Measurements from ENCODE around the gene PARD3B.

PARD3B gene

DNA sequence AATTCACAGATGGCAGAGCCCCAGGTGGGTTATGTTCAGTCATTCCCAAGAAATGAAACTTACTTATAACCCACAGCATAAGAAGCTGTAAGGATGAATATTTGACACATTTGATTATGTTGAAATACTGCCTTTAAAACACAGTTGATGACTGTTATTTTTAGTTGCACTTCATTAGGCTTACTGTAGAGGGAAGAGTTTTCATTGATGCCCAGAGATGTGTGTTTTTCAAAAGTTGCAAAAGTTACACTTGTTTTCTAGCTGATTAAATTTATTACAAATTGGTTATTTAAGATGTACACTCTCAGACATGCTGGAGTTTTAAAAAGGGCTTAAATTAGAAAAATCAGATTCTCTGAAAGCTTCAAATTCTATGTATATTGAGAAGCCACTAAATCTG, 506.1 kb downstream of the PARD3B start:
- peaks cover 0 to 13% of the 10 kb centered on the region in 2 donors for H3K4me1 ChIP-seq (ENCODE audit: control insufficient read depth in 1 of 2, insufficient read depth in 2 of 2, low read length in 2 of 2)
- no peaks in the 10 kb centered on the region for H3K27me3 ChIP-seq (ENCODE audit: low read depth, low read length)
- H3K27ac ChIP-seq (ENCODE audit: low read length), result no peak overlapping the region
- H3K36me3 ChIP-seq (ENCODE audit: control insufficient read depth in 1 of 2, insufficient read depth in 2 of 2, low read length in 2 of 2), result no peaks in the 10 kb centered on the region
- H3K9me3 ChIP-seq (ENCODE audit: control insufficient read depth in 1 of 2, low read length in 2 of 2), result peaks cover 0 to 2% of the 10 kb centered on the region in 2 donors
- H3K4me3 ChIP-seq (ENCODE audit: low read depth in 1 of 2, low read length in 2 of 2), result no peak overlapping the region

DNA sequence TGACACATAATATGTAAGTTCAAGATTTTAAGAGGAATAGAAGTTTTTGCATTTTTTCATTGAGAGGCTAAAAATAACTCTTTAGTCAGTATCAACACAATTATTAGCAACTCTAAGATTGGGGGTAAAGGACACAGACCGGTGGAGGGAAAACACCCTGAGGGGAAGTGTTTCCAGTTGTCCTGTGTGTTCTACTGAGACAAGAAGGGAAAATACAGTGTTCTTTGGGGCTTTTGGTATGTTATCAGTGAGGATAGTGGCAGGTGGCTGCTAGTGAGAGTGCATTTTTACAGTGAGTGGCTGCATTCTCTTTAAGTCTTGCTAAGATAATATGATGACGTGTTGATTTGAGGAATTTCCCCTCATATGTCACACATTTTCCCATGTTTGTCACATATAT, 507.5 kb downstream of the PARD3B start:
- Histone ChIP-seq H3K4me3 (ENCODE audit: low read depth in 1 of 2, low read length in 2 of 2) (no peak overlapping the region), H3K27me3 (ENCODE audit: low read depth, low read length) (no peaks in the 10 kb centered on the region), H3K4me1 (ENCODE audit: control insufficient read depth in 1 of 2, insufficient read depth in 2 of 2, low read length in 2 of 2) (peaks cover 0 to 13% of the 10 kb centered on the region in 2 donors), H3K27ac (ENCODE audit: low read length) (no peak overlapping the region), H3K36me3 (ENCODE audit: control insufficient read depth in 1 of 2, insufficient read depth in 2 of 2, low read length in 2 of 2) (no peaks in the 10 kb centered on the region), H3K9me3 (ENCODE audit: control insufficient read depth in 1 of 2, low read length in 2 of 2) (peaks cover 0 to 2% of the 10 kb centered on the region in 2 donors)

DNA sequence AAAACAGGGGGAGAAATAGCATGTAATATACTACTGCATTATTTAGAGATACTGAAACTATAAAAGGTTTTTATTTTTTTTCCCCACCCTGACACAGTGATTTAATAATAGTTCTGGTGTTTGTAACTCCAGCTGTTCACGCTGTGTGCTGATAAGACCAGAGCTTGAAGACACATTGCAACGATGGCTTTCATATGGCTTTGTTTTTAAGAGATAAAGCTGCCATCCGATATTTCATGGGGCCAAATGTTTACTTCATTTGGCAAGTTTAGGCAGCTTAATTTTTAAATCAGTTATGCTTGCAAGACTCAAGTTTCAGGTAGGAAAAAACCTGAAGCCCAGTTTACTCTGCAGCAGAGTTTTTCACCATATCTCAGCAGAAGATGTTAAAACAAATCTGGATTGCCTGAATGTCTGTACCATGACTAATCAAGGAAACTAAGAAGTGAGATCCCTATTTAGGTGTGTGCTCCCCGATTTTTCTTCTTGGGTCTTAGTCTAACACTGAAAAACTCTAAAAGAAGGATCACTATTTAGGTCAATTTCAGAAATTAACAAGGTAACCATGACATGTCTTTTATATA, 508.6 kb downstream of the PARD3B start:
- H3K27me3 ChIP-seq (ENCODE audit: low read depth, low read length), result no peaks in the 10 kb centered on the region
- peaks cover 5% of the 10 kb centered on the region in 2 donors for H3K9me3 ChIP-seq (ENCODE audit: control insufficient read depth in 1 of 2, low read length in 2 of 2)
- no peak overlapping the region for H3K4me3 ChIP-seq (ENCODE audit: low read depth in 1 of 2, low read length in 2 of 2)
- H3K4me1 ChIP-seq (ENCODE audit: control insufficient read depth in 1 of 2, insufficient read depth in 2 of 2, low read length in 2 of 2), result peaks cover 0 to 13% of the 10 kb centered on the region in 2 donors
- H3K36me3 ChIP-seq (ENCODE audit: control insufficient read depth in 1 of 2, insufficient read depth in 2 of 2, low read length in 2 of 2), result no peaks in the 10 kb centered on the region
- no peak overlapping the region for H3K27ac ChIP-seq (ENCODE audit: low read length)

DNA sequence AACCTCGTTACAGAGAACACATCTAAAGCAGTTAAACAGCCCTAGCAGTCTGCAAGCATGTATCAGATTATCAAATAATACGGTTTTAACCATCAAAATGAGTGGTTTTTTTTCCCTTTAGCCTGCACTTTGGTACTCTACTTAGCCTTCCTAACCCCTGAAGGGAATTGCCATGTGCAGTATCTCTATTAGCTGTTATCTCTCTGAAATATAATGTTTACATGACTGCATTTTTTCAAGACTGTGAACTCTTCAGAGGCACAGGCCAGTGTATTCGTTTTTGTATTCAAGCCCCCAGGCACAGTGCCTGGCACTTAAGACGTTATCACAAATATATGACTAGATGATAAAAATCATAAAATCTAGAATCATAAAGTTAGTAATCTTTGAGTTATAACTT, 509.5 kb downstream of the PARD3B start:
- Histone ChIP-seq H3K9me3 (ENCODE audit: control insufficient read depth in 1 of 2, low read length in 2 of 2) (peaks cover 3 to 5% of the 10 kb centered on the region in 2 donors), H3K36me3 (ENCODE audit: control insufficient read depth in 1 of 2, insufficient read depth in 2 of 2, low read length in 2 of 2) (no peaks in the 10 kb centered on the region), H3K4me3 (ENCODE audit: low read depth in 1 of 2, low read length in 2 of 2) (no peak overlapping the region), H3K27ac (ENCODE audit: low read length) (no peak overlapping the region), H3K4me1 (ENCODE audit: control insufficient read depth in 1 of 2, insufficient read depth in 2 of 2, low read length in 2 of 2) (peaks cover 0 to 13% of the 10 kb centered on the region in 2 donors), H3K27me3 (ENCODE audit: low read depth, low read length) (no peaks in the 10 kb centered on the region)

DNA sequence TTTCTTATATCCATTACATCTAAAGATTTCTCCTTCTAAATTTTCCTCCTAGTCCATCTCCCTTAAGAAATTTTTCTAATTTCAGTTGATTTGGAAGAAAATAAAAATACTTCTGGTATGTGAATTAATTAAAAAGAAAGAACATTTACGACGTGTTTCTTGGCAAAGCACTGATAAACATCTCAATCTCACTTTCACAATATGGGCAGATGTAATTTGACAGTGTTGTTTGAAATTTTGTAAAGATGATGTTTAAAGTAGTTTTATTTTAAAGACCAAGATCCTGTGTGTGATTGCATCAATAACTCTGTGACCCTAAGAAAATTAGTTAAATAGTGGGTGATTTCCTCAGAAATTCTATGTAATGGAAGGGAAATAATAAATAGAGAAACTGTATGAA, 510.0 kb downstream of the PARD3B start:
- Histone ChIP-seq H3K36me3 (ENCODE audit: control insufficient read depth in 1 of 2, insufficient read depth in 2 of 2, low read length in 2 of 2) (no peaks in the 10 kb centered on the region), H3K27me3 (ENCODE audit: low read depth, low read length) (no peaks in the 10 kb centered on the region), H3K4me1 (ENCODE audit: control insufficient read depth in 1 of 2, insufficient read depth in 2 of 2, low read length in 2 of 2) (peaks cover 0 to 13% of the 10 kb centered on the region in 2 donors), H3K27ac (ENCODE audit: low read length) (no peak overlapping the region), H3K9me3 (ENCODE audit: control insufficient read depth in 1 of 2, low read length in 2 of 2) (peaks cover 3 to 5% of the 10 kb centered on the region in 2 donors), H3K4me3 (ENCODE audit: low read depth in 1 of 2, low read length in 2 of 2) (no peak overlapping the region)

DNA sequence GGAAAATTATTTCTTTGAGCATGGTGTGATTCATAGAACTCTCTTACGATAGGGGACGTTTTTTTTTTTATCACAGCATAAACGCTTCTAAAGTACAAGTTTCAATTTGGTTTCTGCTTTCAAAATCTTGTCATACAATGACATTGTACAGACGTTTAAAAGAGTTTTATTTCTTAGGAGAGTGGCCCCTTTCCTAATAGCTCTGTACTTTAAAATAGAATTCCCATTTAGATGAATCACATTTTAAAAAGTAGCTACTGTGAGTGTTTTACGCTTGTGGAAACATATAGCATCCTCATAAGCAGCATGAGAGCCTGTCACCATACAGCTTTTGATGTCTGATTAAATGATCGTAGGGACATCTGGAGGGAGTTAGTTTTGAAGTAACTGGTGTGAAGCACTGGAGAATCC, 510.9 kb downstream of the PARD3B start:
- H3K4me3 ChIP-seq (ENCODE audit: low read depth in 1 of 2, low read length in 2 of 2), result no peak overlapping the region
- H3K4me1 ChIP-seq (ENCODE audit: control insufficient read depth in 1 of 2, insufficient read depth in 2 of 2, low read length in 2 of 2), result peaks cover 0 to 13% of the 10 kb centered on the region in 2 donors

DNA sequence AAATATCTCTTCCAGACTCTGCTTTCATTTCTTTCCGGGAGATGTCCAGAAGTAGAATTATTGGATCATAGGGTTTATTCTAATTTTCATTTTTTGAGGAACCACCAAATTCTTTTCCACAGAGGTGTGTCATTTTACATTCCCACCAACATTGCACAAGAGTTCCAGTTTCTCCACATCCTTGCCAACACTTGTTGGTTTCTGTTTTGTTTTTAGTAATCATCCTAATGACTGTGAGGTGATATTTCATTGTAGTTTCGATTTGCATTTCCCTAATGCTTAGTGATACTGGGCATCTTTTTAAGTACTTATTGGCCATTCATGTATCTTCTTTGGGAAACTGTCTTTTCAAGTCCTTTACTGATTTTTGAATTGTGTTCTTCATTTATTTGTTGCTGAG, 513.1 kb downstream of the PARD3B start:
- Histone ChIP-seq H3K36me3 (ENCODE audit: control insufficient read depth in 1 of 2, insufficient read depth in 2 of 2, low read length in 2 of 2) (no peaks in the 10 kb centered on the region), H3K27me3 (ENCODE audit: low read depth, low read length) (no peaks in the 10 kb centered on the region), H3K9me3 (ENCODE audit: control insufficient read depth in 1 of 2, low read length in 2 of 2) (peaks cover 3 to 5% of the 10 kb centered on the region in 2 donors), H3K4me3 (ENCODE audit: low read depth in 1 of 2, low read length in 2 of 2) (no peak overlapping the region), H3K4me1 (ENCODE audit: control insufficient read depth in 1 of 2, insufficient read depth in 2 of 2, low read length in 2 of 2) (peaks cover 0 to 13% of the 10 kb centered on the region in 2 donors), H3K27ac (ENCODE audit: low read length) (no peak overlapping the region)

More for the DNA sequence above, 510.9 kb downstream of the PARD3B start:
- Histone ChIP-seq H3K36me3 (ENCODE audit: control insufficient read depth in 1 of 2, insufficient read depth in 2 of 2, low read length in 2 of 2) (no peaks in the 10 kb centered on the region), H3K27ac (ENCODE audit: low read length) (no peak overlapping the region), H3K9me3 (ENCODE audit: control insufficient read depth in 1 of 2, low read length in 2 of 2) (peaks cover 3 to 5% of the 10 kb centered on the region in 2 donors), H3K27me3 (ENCODE audit: low read depth, low read length) (no peaks in the 10 kb centered on the region)

DNA sequence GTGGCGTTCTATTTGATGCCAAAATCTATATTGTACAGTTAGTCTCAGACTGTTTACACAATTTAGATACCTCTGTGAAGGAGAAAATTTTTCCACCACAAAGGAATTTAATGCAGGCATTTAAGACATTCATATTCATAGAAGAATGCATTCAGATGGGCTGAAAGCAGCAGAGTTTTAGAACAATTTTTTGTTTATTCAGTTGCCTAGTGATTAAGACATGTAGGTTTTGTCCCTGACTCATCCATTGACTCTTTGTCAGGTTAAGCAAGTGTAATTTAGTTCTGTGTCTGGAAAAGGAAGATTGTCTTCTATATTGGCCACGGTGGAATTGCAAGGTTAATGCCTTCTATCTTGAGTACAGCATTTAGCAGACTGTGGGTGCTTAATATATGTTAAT, 515.0 kb downstream of the PARD3B start:
- Histone ChIP-seq H3K27ac (ENCODE audit: low read length) (no peak overlapping the region), H3K4me1 (ENCODE audit: control insufficient read depth in 1 of 2, insufficient read depth in 2 of 2, low read length in 2 of 2) (peaks cover 0 to 7% of the 10 kb centered on the region in 2 donors), H3K27me3 (ENCODE audit: low read depth, low read length) (no peaks in the 10 kb centered on the region), H3K9me3 (ENCODE audit: control insufficient read depth in 1 of 2, low read length in 2 of 2) (peaks cover 3 to 5% of the 10 kb centered on the region in 2 donors), H3K36me3 (ENCODE audit: control insufficient read depth in 1 of 2, insufficient read depth in 2 of 2, low read length in 2 of 2) (no peaks in the 10 kb centered on the region), H3K4me3 (ENCODE audit: low read depth in 1 of 2, low read length in 2 of 2) (no peak overlapping the region)

DNA sequence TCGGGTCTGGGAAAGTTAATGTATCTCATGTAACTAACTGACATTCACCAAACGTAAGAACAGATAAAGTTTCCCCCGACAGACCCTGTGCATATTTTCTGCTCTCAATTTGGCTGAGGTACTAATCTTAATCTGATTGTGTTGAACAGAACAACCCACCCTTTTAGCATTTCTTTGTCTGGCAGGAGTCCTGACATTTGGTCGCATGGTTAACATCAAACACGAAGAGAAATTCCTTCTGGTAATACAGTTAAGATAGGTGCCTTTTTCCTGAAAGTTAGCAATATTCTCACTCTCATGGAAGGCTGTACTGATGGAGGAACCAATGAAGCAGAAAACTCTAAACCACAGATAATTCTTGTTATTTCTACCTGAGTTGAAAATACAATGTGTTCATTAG, 520.8 kb downstream of the PARD3B start:
- Histone ChIP-seq H3K27me3 (ENCODE audit: low read depth, low read length) (no peaks in the 10 kb centered on the region), H3K27ac (ENCODE audit: low read length) (no peak overlapping the region), H3K4me1 (ENCODE audit: control insufficient read depth in 1 of 2, insufficient read depth in 2 of 2, low read length in 2 of 2) (no peaks in the 10 kb centered on the region), H3K4me3 (ENCODE audit: low read depth in 1 of 2, low read length in 2 of 2) (no peak overlapping the region), H3K36me3 (ENCODE audit: control insufficient read depth in 1 of 2, insufficient read depth in 2 of 2, low read length in 2 of 2) (no peaks in the 10 kb centered on the region), H3K9me3 (ENCODE audit: control insufficient read depth in 1 of 2, low read length in 2 of 2) (no peaks in the 10 kb centered on the region)

DNA sequence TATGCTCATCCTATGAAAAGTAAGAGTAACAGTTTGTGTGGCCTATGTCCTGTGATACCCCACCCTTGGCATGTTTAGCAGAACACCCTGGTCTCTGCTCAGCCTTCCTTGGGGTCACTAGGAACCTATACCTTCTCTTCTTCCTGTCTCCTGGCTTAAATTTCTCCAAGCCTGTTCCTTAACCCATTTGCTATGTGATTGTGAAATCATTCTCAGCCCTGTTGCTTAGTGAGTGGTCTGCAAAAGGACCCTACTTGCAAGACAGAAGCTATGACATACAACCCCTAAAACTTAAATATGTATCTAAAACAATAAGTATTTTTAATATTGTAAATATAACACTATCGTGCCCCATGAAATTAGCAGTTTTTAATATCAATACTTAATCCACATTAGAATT, 524.7 kb downstream of the PARD3B start:
- Histone ChIP-seq H3K9me3 (ENCODE audit: control insufficient read depth in 1 of 2, low read length in 2 of 2) (no peaks in the 10 kb centered on the region), H3K4me3 (ENCODE audit: low read depth in 1 of 2, low read length in 2 of 2) (no peak overlapping the region), H3K27ac (ENCODE audit: low read length) (no peak overlapping the region), H3K27me3 (ENCODE audit: low read depth, low read length) (no peaks in the 10 kb centered on the region), H3K36me3 (ENCODE audit: control insufficient read depth in 1 of 2, insufficient read depth in 2 of 2, low read length in 2 of 2) (no peaks in the 10 kb centered on the region), H3K4me1 (ENCODE audit: control insufficient read depth in 1 of 2, insufficient read depth in 2 of 2, low read length in 2 of 2) (no peaks in the 10 kb centered on the region)

DNA sequence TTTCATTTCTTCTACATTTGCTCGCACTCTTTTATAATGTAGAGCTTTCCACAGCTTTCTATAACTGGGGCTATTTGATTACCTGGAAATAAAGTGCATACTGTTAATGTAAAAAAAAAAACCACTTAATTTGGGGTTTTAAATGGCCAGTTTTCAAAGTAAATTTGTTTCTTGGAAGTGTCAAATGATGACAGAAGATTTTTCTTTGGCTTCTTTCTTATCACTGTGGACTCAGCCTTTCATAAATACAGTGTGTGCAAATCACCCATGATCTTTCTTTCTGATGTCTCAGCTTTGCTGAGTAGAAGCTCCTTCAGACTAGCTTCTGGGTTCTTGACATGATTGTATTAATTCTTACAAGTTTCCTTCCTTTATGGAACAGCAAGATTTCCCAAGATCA, 525.6 kb downstream of the PARD3B start:
- Histone ChIP-seq H3K27me3 (ENCODE audit: low read depth, low read length) (no peaks in the 10 kb centered on the region), H3K4me3 (ENCODE audit: low read depth in 1 of 2, low read length in 2 of 2) (no peak overlapping the region), H3K36me3 (ENCODE audit: control insufficient read depth in 1 of 2, insufficient read depth in 2 of 2, low read length in 2 of 2) (no peaks in the 10 kb centered on the region)

DNA sequence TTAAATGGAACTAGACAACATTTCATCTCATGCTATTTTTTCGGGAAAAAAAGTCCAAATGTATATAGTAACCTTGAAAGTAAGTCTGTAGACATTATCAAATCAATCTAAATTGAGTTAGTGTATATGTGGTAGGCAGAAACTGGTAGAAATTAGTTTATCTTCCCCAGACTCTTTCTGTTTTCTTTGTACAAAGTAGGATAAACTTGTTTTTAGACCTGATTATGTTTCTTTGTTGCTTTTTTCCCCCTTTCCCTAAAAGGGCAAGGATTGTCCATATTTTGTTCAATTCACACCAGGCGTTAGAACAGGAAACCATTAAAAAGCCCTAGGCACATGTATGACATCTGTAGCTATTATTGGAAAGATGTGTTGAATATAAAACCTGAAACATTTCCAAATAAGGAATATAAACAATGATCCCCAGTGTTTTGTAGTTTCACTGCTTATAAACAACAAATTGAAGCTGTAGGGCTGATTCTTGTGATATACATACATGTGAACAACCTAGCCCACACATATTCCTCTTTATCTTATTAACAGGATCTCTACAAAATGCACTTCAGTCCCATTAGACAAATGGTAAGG, 528.3 kb downstream of the PARD3B start:
- Histone ChIP-seq H3K4me1 (ENCODE audit: control insufficient read depth in 1 of 2, insufficient read depth in 2 of 2, low read length in 2 of 2) (no peaks in the 10 kb centered on the region), H3K36me3 (ENCODE audit: control insufficient read depth in 1 of 2, insufficient read depth in 2 of 2, low read length in 2 of 2) (no peaks in the 10 kb centered on the region), H3K27ac (ENCODE audit: low read length) (no peak overlapping the region), H3K9me3 (ENCODE audit: control insufficient read depth in 1 of 2, low read length in 2 of 2) (no peaks in the 10 kb centered on the region), H3K27me3 (ENCODE audit: low read depth, low read length) (no peaks in the 10 kb centered on the region), H3K4me3 (ENCODE audit: low read depth in 1 of 2, low read length in 2 of 2) (no peak overlapping the region)

More for the DNA sequence above, 525.6 kb downstream of the PARD3B start:
- Histone ChIP-seq H3K4me1 (ENCODE audit: control insufficient read depth in 1 of 2, insufficient read depth in 2 of 2, low read length in 2 of 2) (no peaks in the 10 kb centered on the region), H3K9me3 (ENCODE audit: control insufficient read depth in 1 of 2, low read length in 2 of 2) (no peaks in the 10 kb centered on the region), H3K27ac (ENCODE audit: low read length) (no peak overlapping the region)
